K562 (cell line): ENCODE results near the gene SERAC1. TPM values are rescaled to one million over a fixed set of nuclear protein-coding genes. Genes with fewer than 3 reads are reported as not detected.

Experiments used
- ATAC-seq: fragments of 200-7000 bp; cut with Tn5 transposase; 3 replicates; pipeline ENCODE4 v1.9.1; 2020; ENCODE audit warnings: moderate library complexity
- BruUV-seq: library from RNA; stranded (reverse); fragments of 400-500 nt; replicated peaks from 2 replicates; lab custom pipeline; 2021; lab: Mats Ljungman, UMichigan
- CTCF ChIA-PET: fragments of 300-600 bp; formaldehyde crosslinking; extraction: SDS; loops from one replicate; lab custom pipeline; 2021; ENCODE audit warnings: low intra/inter-chr PET ratio; lab: Yijun Ruan, JAX
- POLR2A ChIA-PET: fragments of 300-600, 350-650 bp; sonication (Branson Sonifier 250); formaldehyde crosslinking; extraction: SDS; loops from one replicate; lab custom pipeline; 2021; ENCODE audit warnings: antibody characterized with exemption, inconsistent platforms; lab: Yijun Ruan, JAX
- DNase-seq, 4 experiments: peaks; one replicate each; pipeline versions ENCODE4 v3.0.0 to v3.0.0-alpha.2; 2011 to 2018; ENCODE audit warnings: low spot score in 3 of 4, mixed read lengths in 3 of 4; ENCODE audit errors: extremely low read depth in 1 of 4
- FAIRE-seq: peaks from 2 replicates; lab custom pipeline; 2011; peaks lifted over from hg19 to GRCh38; lab: Jason Lieb, UNC
- H2AFZ ChIP-seq: 2 replicates; pipeline ENCODE4 v1.6.0; 2011; ENCODE audit warnings: low read depth, low read length, control low read depth, inconsistent platforms
- H3K27ac ChIP-seq: fragments of 200-600 bp; 3 replicates; pipeline ENCODE4 v1.8.0; 2011; ENCODE audit warnings: low read depth, mild to moderate bottlenecking, control low read depth, inconsistent platforms, low read length, moderate library complexity, mixed read lengths; ENCODE audit errors: extremely low read depth
- H3K27me3 ChIP-seq, 2 experiments: fragments of 300-600 bp in 1 of 2; 2 replicates in 1 of 2; 3 replicates in 1 of 2; pipeline versions ENCODE4 v1.6.0 to v1.8.0; 2011; ENCODE audit warnings: inconsistent platforms in 2 of 2, low read length in 2 of 2, mild to moderate bottlenecking in 1 of 2, mixed read lengths in 1 of 2, moderate library complexity in 1 of 2; ENCODE audit not compliant: control insufficient read depth in 2 of 2, insufficient read depth in 2 of 2
- H3K36me3 ChIP-seq: fragments of 300-600 bp; 3 replicates; pipeline ENCODE4 v1.8.0; 2011; ENCODE audit warnings: mild to moderate bottlenecking, low read length, inconsistent platforms; ENCODE audit not compliant: control insufficient read depth, insufficient read depth
- H3K4me1 ChIP-seq, 2 experiments: fragments of 200-600 bp in 1 of 2; replicated peaks in 1 of 2; 2 replicates in 1 of 2; 3 replicates in 1 of 2; pipeline versions ENCODE4 v1.5.1 to v1.8.0; 2011; ENCODE audit warnings: inconsistent platforms in 2 of 2, low read length in 2 of 2, mild to moderate bottlenecking in 1 of 2, mixed read lengths in 1 of 2, moderate library complexity in 1 of 2; ENCODE audit not compliant: control insufficient read depth in 2 of 2, insufficient read depth in 2 of 2
- H3K4me2 ChIP-seq: 2 replicates; pipeline ENCODE4 v1.6.1; 2011; ENCODE audit warnings: low read length, control low read depth, inconsistent platforms, mixed read lengths; ENCODE audit not compliant: insufficient read depth
- H3K4me3 ChIP-seq: fragments of 200-600 bp; sonication (generic), shearing (Covaris generic); 2 replicates; pipeline ENCODE4 v1.5.1; 2016; ENCODE audit warnings: control low read depth, inconsistent platforms
- H3K79me2 ChIP-seq: fragments of 200-600 bp; 3 replicates; pipeline ENCODE4 v1.8.0; 2011; ENCODE audit warnings: low read length, inconsistent platforms; ENCODE audit not compliant: control insufficient read depth, insufficient read depth
- H3K9ac ChIP-seq, 2 experiments: 2 replicates each; pipeline versions ENCODE4 v1.6.0 to v1.6.1; 2011; ENCODE audit warnings: low read depth in 2 of 2, low read length in 2 of 2, control low read depth in 1 of 2, inconsistent platforms in 1 of 2, mild to moderate bottlenecking in 1 of 2, mixed read lengths in 1 of 2; ENCODE audit not compliant: insufficient read depth in 1 of 2
- H3K9me1 ChIP-seq: one replicate; pipeline ENCODE4 v1.6.0; 2011; ENCODE audit warnings: inconsistent platforms, mild to moderate bottlenecking, low read length, moderate library complexity; ENCODE audit not compliant: control insufficient read depth, insufficient read depth
- H3K9me3 ChIP-seq: replicated peaks from 2 replicates; pipeline ENCODE4 v1.5.1; 2011; ENCODE audit warnings: low read depth, low read length, inconsistent platforms; ENCODE audit not compliant: control insufficient read depth, insufficient read depth
- H4K20me1 ChIP-seq: replicated peaks from 2 replicates; pipeline ENCODE4 v1.6.1; 2011; ENCODE audit warnings: low read length, inconsistent platforms, mixed read lengths; ENCODE audit not compliant: control insufficient read depth, insufficient read depth
- PHF21A ChIP-seq: fragments of 450-650 bp; IDR thresholded peaks from 2 replicates; pipeline ENCODE4 v1.6.1; 2017; ENCODE audit warnings: low read depth, borderline replicate concordance
- POLR3A ChIP-seq: IDR thresholded peaks from 2 replicates; pipeline ENCODE4 v1.6.1; 2011; ENCODE audit warnings: borderline replicate concordance, mild to moderate bottlenecking, moderate library complexity; ENCODE audit not compliant: insufficient read length, insufficient read depth; ENCODE audit errors: extremely low read depth
- SREBF1 ChIP-seq: fragments of 150-350 bp; IDR thresholded peaks from 2 replicates; pipeline ENCODE4 v1.6.1; 2014; ENCODE audit warnings: antibody characterized with exemption, low read depth, low read length, borderline replicate concordance
- SRSF3 ChIP-seq: fragments of 200-400 bp; formaldehyde crosslinking; IDR thresholded peaks from 2 replicates; pipeline ENCODE4 v1.6.1; 2016; ENCODE audit warnings: mild to moderate bottlenecking, low read length, moderate library complexity; ENCODE audit not compliant: insufficient read depth
- ZKSCAN3 ChIP-seq: fragments of 250-450 bp; sonication (Bioruptor Pico); IDR thresholded peaks from 2 replicates; pipeline ENCODE4 v1.4.0; 2020
- WGBS: fragments of 100-300 bp; shearing (Covaris generic); methylation state at CpG from one replicate; pipeline ENCODE4 v1.1.6; 2016; ENCODE audit warnings: low coverage, mixed read lengths; ENCODE audit not compliant: insufficient coverage; ENCODE audit errors: missing lambda C conversion rate; 5-methylcytosine and 5-hydroxymethylcytosine counted together
- in situ Hi-C: fragments of 300-500 bp; cut with MboI; formaldehyde crosslinking; loops from 4 replicates; pipeline ENCODE4 v1.15.0; 2018; ENCODE audit warnings: inconsistent platforms, mixed read lengths
- intact Hi-C: fragments of 100-400 bp; cut with micrococcal nuclease; formaldehyde crosslinking; loops from 2 replicates; pipeline ENCODE4 v1.14.2; 2022
- polyA plus RNA-seq, 8 experiments: library from polyadenylated mRNA; depleted of rRNA in 4 of 8; stranded (reverse) in 5 of 8; unstranded in 3 of 8; fragments of >200 nt; fragmentation: Nextera tagmentation in 2 of 8; fragmentation: Illumina TruSeq in 1 of 8; extraction: Ambion mirVana in 2 of 8; extraction: Trizol in 1 of 8; gene quantifications; 2 replicates each; pipeline versions ENCODE4 v1.2.1 to v1.2.3, GENCODE V29; 2011 to 2014; ENCODE audit warnings: inconsistent platforms in 1 of 8, missing spikeins in 1 of 8
- total RNA-seq, 7 experiments: library from RNA; depleted of rRNA in 6 of 7; stranded (reverse); fragments of >200 nt in 6 of 7; fragmentation: Illumina TruSeq in 2 of 7; extraction: Trizol in 2 of 7; gene quantifications; 2 replicates each; pipeline versions ENCODE4 v1.2.1 to v1.2.3, GENCODE V29; 2011 to 2021; ENCODE audit warnings: low replicate concordance in 1 of 7
- TF ChIP-seq, protein P1 (sequence below): fragments of 450-650 bp; formaldehyde crosslinking; IDR thresholded peaks from 2 replicates; pipeline ENCODE4 v1.4.0; 2020; ENCODE audit warnings: mild to moderate bottlenecking, mixed read lengths
- TF ChIP-seq, protein P2 (sequence below): fragments of 250-450 bp; sonication (Bioruptor Pico); IDR thresholded peaks from 2 replicates; pipeline ENCODE4 v1.4.0; 2020; ENCODE audit warnings: borderline replicate concordance
- TF ChIP-seq, protein P3 (sequence below): fragments of 250-450 bp; sonication (Bioruptor Pico); IDR thresholded peaks from 2 replicates; pipeline ENCODE4 v1.5.0; 2021; ENCODE audit warnings: mild to moderate bottlenecking, borderline replicate concordance
- TF ChIP-seq, protein P4 (sequence below): sonication (generic); formaldehyde crosslinking; IDR thresholded peaks from 2 replicates; pipeline ENCODE4 v1.8.0; 2023; ENCODE audit warnings: mild to moderate bottlenecking, missing genetic modification reagents
- TF ChIP-seq, protein P5 (sequence below): fragments of 450-650 bp; IDR thresholded peaks from 2 replicates; pipeline ENCODE4 v1.6.1; 2018; ENCODE audit not compliant: partially characterized antibody

SERAC1 gene
- total and polyA plus RNA-seq, 9 of the 15 experiments (the other 6 are each of a cell fraction or from before 2014, with no cell fraction given), result 1.8 to 6.2 (median 2.8) TPM

DNA sequence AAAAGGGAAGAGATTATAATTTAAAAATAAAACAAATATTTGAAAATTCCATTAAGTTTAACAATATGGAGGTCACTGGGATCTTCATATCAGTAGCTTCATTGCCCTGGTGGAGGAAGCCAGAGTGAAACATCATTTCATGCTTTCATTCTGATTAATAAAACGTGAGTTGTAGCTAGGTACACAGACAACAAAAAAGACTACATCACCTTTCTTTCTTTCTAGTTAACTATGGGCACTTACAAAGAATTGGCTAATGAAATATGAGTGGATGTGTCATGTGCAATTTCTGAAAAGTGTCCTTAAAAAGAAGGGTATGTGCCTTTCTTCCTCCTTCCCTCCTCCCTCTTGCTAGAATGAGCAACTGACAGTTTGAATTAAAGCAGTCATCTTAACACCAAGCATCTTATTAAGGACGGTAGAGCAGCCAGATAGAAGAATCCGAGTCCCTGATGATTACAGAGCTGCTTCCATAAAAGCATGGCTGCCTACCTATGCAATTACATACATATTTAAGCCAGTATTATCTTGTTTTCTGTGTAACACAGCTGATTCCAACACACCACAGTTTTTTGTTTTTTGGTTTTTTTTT is 3.4 kb downstream of the SERAC1 start:
- ChIA-PET POLR2A (interaction anchor here (0.5 kb wide), 1 partner anchor 11 kb away, joined by 3 read pairs; no protein-coding TSS in a partner anchor), CTCF (no interaction called here)
- Histone ChIP-seq H3K9me3 (no peaks in the 10 kb centered on the region), H3K4me2 (no peak overlapping the region), H2AFZ (no peak overlapping the region), H3K27ac (no peak overlapping the region), H3K9ac (no peak overlapping the region), H3K4me1 (peaks cover 0 to 16% of the 10 kb centered on the region in 2 experiments; a peak in 2 of 5 replicates), H3K9me1 (no peaks in the 10 kb centered on the region), H3K79me2 (no peaks in the 10 kb centered on the region), H3K36me3 (no peaks in the 10 kb centered on the region), H3K27me3 (no peaks in the 10 kb centered on the region), H3K4me3 (no peak overlapping the region), H4K20me1 (no peaks in the 10 kb centered on the region)
- intact Hi-C loops, result no loop called here
- ATAC-seq, result no peak
- DNase-seq, result no peak
- in situ Hi-C loops, result no loop called here
- FAIRE-seq, result no peak
- no TSS peak for BruUV-seq
- WGBS, result 28% methylated on average over 3 of the region's 3 CpGs
- TF ChIP-seq, protein P1, sequence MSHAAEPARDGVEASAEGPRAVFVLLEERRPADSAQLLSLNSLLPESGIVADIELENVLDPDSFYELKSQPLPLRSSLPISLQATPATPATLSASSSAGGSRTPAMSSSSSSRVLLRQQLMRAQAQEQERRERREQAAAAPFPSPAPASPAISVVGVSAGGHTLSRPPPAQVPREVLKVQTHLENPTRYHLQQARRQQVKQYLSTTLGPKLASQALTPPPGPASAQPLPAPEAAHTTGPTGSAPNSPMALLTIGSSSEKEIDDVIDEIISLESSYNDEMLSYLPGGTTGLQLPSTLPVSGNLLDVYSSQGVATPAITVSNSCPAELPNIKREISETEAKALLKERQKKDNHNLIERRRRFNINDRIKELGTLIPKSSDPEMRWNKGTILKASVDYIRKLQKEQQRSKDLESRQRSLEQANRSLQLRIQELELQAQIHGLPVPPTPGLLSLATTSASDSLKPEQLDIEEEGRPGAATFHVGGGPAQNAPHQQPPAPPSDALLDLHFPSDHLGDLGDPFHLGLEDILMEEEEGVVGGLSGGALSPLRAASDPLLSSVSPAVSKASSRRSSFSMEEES (CRISPR knock-in tag), result no peak
- no peak for TF ChIP-seq POLR3A
- TF ChIP-seq SRSF3, result no peak
- TF ChIP-seq, protein P2, sequence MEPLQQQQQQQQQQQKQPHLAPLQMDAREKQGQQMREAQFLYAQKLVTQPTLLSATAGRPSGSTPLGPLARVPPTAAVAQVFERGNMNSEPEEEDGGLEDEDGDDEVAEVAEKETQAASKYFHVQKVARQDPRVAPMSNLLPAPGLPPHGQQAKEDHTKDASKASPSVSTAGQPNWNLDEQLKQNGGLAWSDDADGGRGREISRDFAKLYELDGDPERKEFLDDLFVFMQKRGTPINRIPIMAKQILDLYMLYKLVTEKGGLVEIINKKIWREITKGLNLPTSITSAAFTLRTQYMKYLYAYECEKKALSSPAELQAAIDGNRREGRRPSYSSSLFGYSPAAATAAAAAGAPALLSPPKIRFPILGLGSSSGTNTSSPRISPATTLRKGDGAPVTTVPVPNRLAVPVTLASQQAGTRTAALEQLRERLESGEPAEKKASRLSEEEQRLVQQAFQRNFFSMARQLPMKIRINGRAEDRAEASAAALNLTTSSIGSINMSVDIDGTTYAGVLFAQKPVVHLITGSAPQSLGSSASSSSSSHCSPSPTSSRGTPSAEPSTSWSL, result no peak
- no peak for TF ChIP-seq ZKSCAN3 (CRISPR knock-in tag)
- TF ChIP-seq, protein P3, sequence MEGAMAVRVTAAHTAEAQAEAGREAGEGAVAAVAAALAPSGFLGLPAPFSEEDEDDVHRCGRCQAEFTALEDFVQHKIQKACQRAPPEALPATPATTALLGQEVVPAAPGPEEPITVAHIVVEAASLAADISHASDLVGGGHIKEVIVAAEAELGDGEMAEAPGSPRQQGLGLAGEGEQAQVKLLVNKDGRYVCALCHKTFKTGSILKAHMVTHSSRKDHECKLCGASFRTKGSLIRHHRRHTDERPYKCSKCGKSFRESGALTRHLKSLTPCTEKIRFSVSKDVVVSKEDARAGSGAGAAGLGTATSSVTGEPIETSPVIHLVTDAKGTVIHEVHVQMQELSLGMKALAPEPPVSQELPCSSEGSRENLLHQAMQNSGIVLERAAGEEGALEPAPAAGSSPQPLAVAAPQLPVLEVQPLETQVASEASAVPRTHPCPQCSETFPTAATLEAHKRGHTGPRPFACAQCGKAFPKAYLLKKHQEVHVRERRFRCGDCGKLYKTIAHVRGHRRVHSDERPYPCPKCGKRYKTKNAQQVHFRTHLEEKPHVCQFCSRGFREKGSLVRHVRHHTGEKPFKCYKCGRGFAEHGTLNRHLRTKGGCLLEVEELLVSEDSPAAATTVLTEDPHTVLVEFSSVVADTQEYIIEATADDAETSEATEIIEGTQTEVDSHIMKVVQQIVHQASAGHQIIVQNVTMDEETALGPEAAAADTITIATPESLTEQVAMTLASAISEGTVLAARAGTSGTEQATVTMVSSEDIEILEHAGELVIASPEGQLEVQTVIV (CRISPR knock-in tag), result no peak
- TF ChIP-seq, protein P4, sequence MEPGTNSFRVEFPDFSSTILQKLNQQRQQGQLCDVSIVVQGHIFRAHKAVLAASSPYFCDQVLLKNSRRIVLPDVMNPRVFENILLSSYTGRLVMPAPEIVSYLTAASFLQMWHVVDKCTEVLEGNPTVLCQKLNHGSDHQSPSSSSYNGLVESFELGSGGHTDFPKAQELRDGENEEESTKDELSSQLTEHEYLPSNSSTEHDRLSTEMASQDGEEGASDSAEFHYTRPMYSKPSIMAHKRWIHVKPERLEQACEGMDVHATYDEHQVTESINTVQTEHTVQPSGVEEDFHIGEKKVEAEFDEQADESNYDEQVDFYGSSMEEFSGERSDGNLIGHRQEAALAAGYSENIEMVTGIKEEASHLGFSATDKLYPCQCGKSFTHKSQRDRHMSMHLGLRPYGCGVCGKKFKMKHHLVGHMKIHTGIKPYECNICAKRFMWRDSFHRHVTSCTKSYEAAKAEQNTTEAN, result no peak
- no peak for TF ChIP-seq SREBF1
- TF ChIP-seq, protein P5, sequence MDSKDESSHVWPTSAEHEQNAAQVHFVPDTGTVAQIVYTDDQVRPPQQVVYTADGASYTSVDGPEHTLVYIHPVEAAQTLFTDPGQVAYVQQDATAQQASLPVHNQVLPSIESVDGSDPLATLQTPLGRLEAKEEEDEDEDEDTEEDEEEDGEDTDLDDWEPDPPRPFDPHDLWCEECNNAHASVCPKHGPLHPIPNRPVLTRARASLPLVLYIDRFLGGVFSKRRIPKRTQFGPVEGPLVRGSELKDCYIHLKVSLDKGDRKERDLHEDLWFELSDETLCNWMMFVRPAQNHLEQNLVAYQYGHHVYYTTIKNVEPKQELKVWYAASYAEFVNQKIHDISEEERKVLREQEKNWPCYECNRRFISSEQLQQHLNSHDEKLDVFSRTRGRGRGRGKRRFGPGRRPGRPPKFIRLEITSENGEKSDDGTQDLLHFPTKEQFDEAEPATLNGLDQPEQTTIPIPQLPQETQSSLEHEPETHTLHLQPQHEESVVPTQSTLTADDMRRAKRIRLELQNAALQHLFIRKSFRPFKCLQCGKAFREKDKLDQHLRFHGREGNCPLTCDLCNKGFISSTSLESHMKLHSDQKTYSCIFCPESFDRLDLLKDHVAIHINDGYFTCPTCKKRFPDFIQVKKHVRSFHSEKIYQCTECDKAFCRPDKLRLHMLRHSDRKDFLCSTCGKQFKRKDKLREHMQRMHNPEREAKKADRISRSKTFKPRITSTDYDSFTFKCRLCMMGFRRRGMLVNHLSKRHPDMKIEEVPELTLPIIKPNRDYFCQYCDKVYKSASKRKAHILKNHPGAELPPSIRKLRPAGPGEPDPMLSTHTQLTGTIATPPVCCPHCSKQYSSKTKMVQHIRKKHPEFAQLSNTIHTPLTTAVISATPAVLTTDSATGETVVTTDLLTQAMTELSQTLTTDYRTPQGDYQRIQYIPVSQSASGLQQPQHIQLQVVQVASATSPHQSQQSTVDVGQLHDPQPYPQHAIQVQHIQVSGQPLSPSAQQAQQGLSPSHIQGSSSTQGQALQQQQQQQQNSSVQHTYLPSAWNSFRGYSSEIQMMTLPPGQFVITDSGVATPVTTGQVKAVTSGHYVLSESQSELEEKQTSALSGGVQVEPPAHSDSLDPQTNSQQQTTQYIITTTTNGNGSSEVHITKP, result no peak
- no peak for TF ChIP-seq PHF21A
